IMR-90 (cell line): ENCODE results near the gene CFDP1. TPM values are rescaled to one million over a fixed set of nuclear protein-coding genes. Genes with fewer than 3 reads are reported as not detected.

Source experiments
- ATAC-seq: fragments of 200-7000 bp; cut with Tn5 transposase; 2 replicates; pipeline ENCODE4 v1.9.1; 2020; ENCODE audit warnings: low read depth, mild to moderate bottlenecking, moderate library complexity
- BruUV-seq: library from RNA; stranded (reverse); fragments of 400-500 nt; replicated peaks from 2 replicates; lab custom pipeline; 2021; lab: Mats Ljungman, UMichigan
- CTCF ChIA-PET: fragments of 300-600 bp; formaldehyde crosslinking; extraction: SDS; loops from one replicate; lab custom pipeline; 2021; ENCODE audit warnings: antibody characterized with exemption; lab: Yijun Ruan, JAX
- POLR2A ChIA-PET: fragments of 300-600 bp; sonication (Branson Sonifier 250); formaldehyde crosslinking; loops from one replicate; lab custom pipeline; 2022; ENCODE audit warnings: antibody characterized with exemption; ENCODE audit not compliant: unreplicated experiment; lab: Charles Lee
- DNase-seq: peaks from one replicate; pipeline ENCODE4 v3.0.0; 2013
- H2AFZ ChIP-seq: replicated peaks from 2 replicates; pipeline ENCODE3; 2013; ENCODE audit warnings: low read length, mild to moderate bottlenecking; ENCODE audit not compliant: poor library complexity
- H2AK5ac ChIP-seq: 2 replicates; pipeline ENCODE4 v1.6.1; 2013; ENCODE audit warnings: low read depth, low read length, inconsistent platforms
- H2AK9ac ChIP-seq: replicated peaks from 2 replicates; pipeline ENCODE3; 2013; ENCODE audit warnings: mild to moderate bottlenecking, low read depth, low read length, moderate library complexity; ENCODE audit not compliant: poor library complexity
- H2BK120ac ChIP-seq: 2 replicates; pipeline ENCODE4 v1.6.1; 2013; ENCODE audit warnings: low read depth, low read length, inconsistent platforms
- H2BK15ac ChIP-seq: 3 replicates; pipeline ENCODE4 v1.6.1; 2013; ENCODE audit warnings: low read depth, low read length, inconsistent platforms
- H2BK20ac ChIP-seq: 2 replicates; pipeline ENCODE4 v1.6.1; 2013; ENCODE audit warnings: low read depth, mild to moderate bottlenecking, inconsistent platforms, low read length, moderate library complexity
- H2BK5ac ChIP-seq: 2 replicates; pipeline ENCODE4 v1.6.1; 2013; ENCODE audit warnings: mild to moderate bottlenecking, low read depth, low read length, inconsistent platforms; ENCODE audit not compliant: poor library complexity, severe bottlenecking
- H3K14ac ChIP-seq: replicated peaks from 2 replicates; pipeline ENCODE4 v1.6.1; 2013; ENCODE audit warnings: low read depth, low read length, inconsistent platforms
- H3K18ac ChIP-seq: 2 replicates; pipeline ENCODE4 v1.6.1; 2013; ENCODE audit warnings: low read depth, low read length, control low read depth
- H3K23ac ChIP-seq: 2 replicates; pipeline ENCODE4 v1.6.1; 2013; ENCODE audit warnings: low read depth, low read length, inconsistent platforms
- H3K27ac ChIP-seq: 2 replicates; pipeline ENCODE4 v1.5.1; 2013; ENCODE audit warnings: mild to moderate bottlenecking, control low read depth, low read length; ENCODE audit not compliant: insufficient read depth
- H3K27me3 ChIP-seq: 2 replicates; pipeline ENCODE4 v1.6.1; 2013; ENCODE audit warnings: low read length; ENCODE audit not compliant: control insufficient read depth, insufficient read depth
- H3K36me3 ChIP-seq: 2 replicates; pipeline ENCODE4 v1.6.1; 2013; ENCODE audit warnings: low read length, mixed read lengths; ENCODE audit not compliant: control insufficient read depth, insufficient read depth
- H3K4ac ChIP-seq: 2 replicates; pipeline ENCODE4 v1.6.1; 2013; ENCODE audit warnings: low read depth, low read length, inconsistent platforms
- H3K4me1 ChIP-seq: 2 replicates; pipeline ENCODE4 v1.6.1; 2013; ENCODE audit warnings: low read length, mixed read lengths; ENCODE audit not compliant: control insufficient read depth, insufficient read depth
- H3K4me2 ChIP-seq: 2 replicates; pipeline ENCODE4 v1.6.1; 2013; ENCODE audit warnings: low read depth, mild to moderate bottlenecking, control low read depth, low read length, moderate library complexity
- H3K4me3 ChIP-seq: 2 replicates; pipeline ENCODE4 v1.5.1; 2013; ENCODE audit warnings: low read depth, mild to moderate bottlenecking, control low read depth, low read length, moderate library complexity; ENCODE audit not compliant: insufficient read depth
- H3K56ac ChIP-seq: 2 replicates; pipeline ENCODE4 v1.6.1; 2013; ENCODE audit warnings: low read length, inconsistent platforms; ENCODE audit not compliant: insufficient read depth; ENCODE audit errors: extremely low read depth
- H3K79me1 ChIP-seq, 2 experiments: 2 replicates each; pipeline ENCODE4 v1.6.1; 2013; ENCODE audit warnings: low read length in 2 of 2, inconsistent platforms in 1 of 2, low read depth in 1 of 2
- H3K9ac ChIP-seq: 2 replicates; pipeline ENCODE4 v1.6.1; 2013; ENCODE audit warnings: low read depth, low read length, control low read depth
- H3K9me1 ChIP-seq: 2 replicates; pipeline ENCODE4 v1.6.1; 2013; ENCODE audit warnings: low read length, inconsistent platforms; ENCODE audit not compliant: insufficient read depth
- H3K9me3 ChIP-seq: 2 replicates; pipeline ENCODE4 v1.6.1; 2013; ENCODE audit warnings: low read length; ENCODE audit not compliant: control insufficient read depth, insufficient read depth
- H4K20me1 ChIP-seq: 2 replicates; pipeline ENCODE4 v1.6.1; 2013; ENCODE audit warnings: low read length, inconsistent platforms; ENCODE audit not compliant: insufficient read depth
- H4K5ac ChIP-seq: 2 replicates; pipeline ENCODE4 v1.6.1; 2013; ENCODE audit warnings: mild to moderate bottlenecking, low read depth, low read length, control low read depth
- H4K8ac ChIP-seq, 2 experiments: 2 replicates each; pipeline ENCODE4 v1.6.1; 2013; ENCODE audit warnings: low read depth in 2 of 2, low read length in 2 of 2, control low read depth in 1 of 2, inconsistent platforms in 1 of 2
- H4K91ac ChIP-seq: 2 replicates; pipeline ENCODE4 v1.6.1; 2013; ENCODE audit warnings: low read depth, low read length, inconsistent platforms; ENCODE audit not compliant: insufficient read depth
- CEBPB ChIP-seq: IDR thresholded peaks from 2 replicates; pipeline ENCODE4 v1.6.1; 2012; ENCODE audit warnings: low read depth, low read length, improper control_type of control experiment
- MAZ ChIP-seq: IDR thresholded peaks from 2 replicates; pipeline ENCODE4 v1.6.1; 2012; ENCODE audit warnings: low read depth, mild to moderate bottlenecking, low read length, improper control_type of control experiment, moderate library complexity, borderline replicate concordance
- NFE2L2 ChIP-seq: fragments of 150-350 bp; IDR thresholded peaks from 2 replicates; pipeline ENCODE4 v1.6.1; 2016; ENCODE audit warnings: low read depth, mild to moderate bottlenecking, low read length
- POLR2A ChIP-seq: IDR thresholded peaks from 2 replicates; pipeline ENCODE4 v1.6.1; 2012; ENCODE audit warnings: mild to moderate bottlenecking, low read depth, low read length
- RCOR1 ChIP-seq: IDR thresholded peaks from 2 replicates; pipeline ENCODE4 v1.6.1; 2012; ENCODE audit warnings: mild to moderate bottlenecking, low read length, improper control_type of control experiment; ENCODE audit not compliant: insufficient replicate concordance
- SMC3 ChIP-seq: fragments of 150-350 bp; IDR thresholded peaks from 2 replicates; pipeline ENCODE4 v1.6.1; 2016; ENCODE audit warnings: low read depth, mild to moderate bottlenecking, antibody characterized with exemption, low read length, moderate library complexity
- WGBS, 2 experiments: methylation state at CpG; one replicate each; pipeline versions ENCODE4 v1.1.5 to v1.1.7; 2013; ENCODE audit warnings: missing lambda C conversion rate in 2 of 2; ENCODE audit not compliant: insufficient read length in 1 of 2; ENCODE audit errors: extremely low coverage in 2 of 2; 5-methylcytosine and 5-hydroxymethylcytosine counted together
- dilution Hi-C: fragments of 300-500 bp; cut with HindIII; formaldehyde crosslinking; loops from one replicate; pipeline ENCODE4 v1.14.3; 2018; ENCODE audit warnings: low sequenced_read_pairs; ENCODE audit not compliant: unreplicated experiment
- in situ Hi-C: fragments of 300-500 bp; cut with MboI; formaldehyde crosslinking; loops from 3 replicates; pipeline ENCODE4 v1.14.3; 2019; ENCODE audit warnings: low sequenced_read_pairs, inconsistent platforms, mixed read lengths
- intact Hi-C: fragments of 100-400 bp; cut with micrococcal nuclease; formaldehyde crosslinking; loops from 2 replicates; pipeline ENCODE4 v1.10.0; 2022
- polyA plus RNA-seq, 3 experiments: library from polyadenylated mRNA; depleted of rRNA; stranded (reverse); fragments of >200 nt; gene quantifications; 2 replicates each; pipeline ENCODE4 v1.2.3, GENCODE V29; 2012; ENCODE audit warnings: low replicate concordance in 1 of 3
- total RNA-seq: library from RNA; depleted of rRNA; stranded (reverse); fragments of >200 nt; gene quantifications from 2 replicates; pipeline ENCODE4 v1.2.3, GENCODE V29; 2012
- TF ChIP-seq, protein P1 (sequence below): fragments of 150-350 bp; IDR thresholded peaks from 2 replicates; pipeline ENCODE4 v1.6.1; 2017; ENCODE audit warnings: mild to moderate bottlenecking, antibody characterized with exemption, low read length, low read depth

The CFDP1 gene
- total and polyA plus RNA-seq, 2 of the 4 experiments (the other 2 are of a cell fraction), result 15.6 to 38.7 TPM

GRCh38 chr16:75293772-75294171 lies 139.5 kb downstream of the CFDP1 start:
- intact Hi-C loops (no loop called here), in situ Hi-C loops (no loop called here), dilution Hi-C loops (no loop called here)
- no peak overlapping the region for H3K4ac ChIP-seq
- no peak overlapping the region for H2BK120ac ChIP-seq
- no peak overlapping the region for H3K56ac ChIP-seq
- H3K4me3 ChIP-seq, result no peak overlapping the region
- ChIA-PET CTCF (no interaction called here), POLR2A (no interaction called here)
- H3K27me3 ChIP-seq, result no peaks in the 10 kb centered on the region
- 66% methylated on average over 2 of the region's 6 CpGs; no CpG with 5 or more reads in 1 of the 2 experiments for WGBS, 2 experiments
- peaks cover 7% of the 10 kb centered on the region for H3K4me1 ChIP-seq
- DNase-seq, result peak; percentile 10
- H4K8ac ChIP-seq, result no peak overlapping the region
- ATAC-seq, result no peak; the same call in 1 of the 2 replicates
- H4K5ac ChIP-seq, result no peak overlapping the region; the same call in 1 of the 2 replicates
- H2AFZ ChIP-seq, result no peak overlapping the region
- H3K23ac ChIP-seq, result 0 out of 2 replicates have a peak overlapping the region, but pooled peaks have one; percentile 16
- H2BK15ac ChIP-seq, result no peak overlapping the region
- H2BK20ac ChIP-seq, result no peak overlapping the region
- peaks cover 23% of the 10 kb centered on the region for H3K9me1 ChIP-seq
- peak overlapping the region; percentile 80 for H3K4me2 ChIP-seq
- peaks cover 0 to 14% of the 10 kb centered on the region in 2 experiments; a peak in 1 of 4 replicates for H3K79me1 ChIP-seq
- H4K91ac ChIP-seq, result no peak overlapping the region
- 0 out of 2 replicates have a peak overlapping the region, but pooled peaks have one; percentile 16 for H3K14ac ChIP-seq
- H3K27ac ChIP-seq, result peak overlapping the region; percentile 44; the same call in 1 of the 2 replicates
- no peaks in the 10 kb centered on the region for H3K9me3 ChIP-seq
- BruUV-seq, result no TSS peak
- H2BK5ac ChIP-seq, result no peak overlapping the region
- H3K36me3 ChIP-seq, result peaks cover 18% of the 10 kb centered on the region
- TF ChIP-seq, protein P1, sequence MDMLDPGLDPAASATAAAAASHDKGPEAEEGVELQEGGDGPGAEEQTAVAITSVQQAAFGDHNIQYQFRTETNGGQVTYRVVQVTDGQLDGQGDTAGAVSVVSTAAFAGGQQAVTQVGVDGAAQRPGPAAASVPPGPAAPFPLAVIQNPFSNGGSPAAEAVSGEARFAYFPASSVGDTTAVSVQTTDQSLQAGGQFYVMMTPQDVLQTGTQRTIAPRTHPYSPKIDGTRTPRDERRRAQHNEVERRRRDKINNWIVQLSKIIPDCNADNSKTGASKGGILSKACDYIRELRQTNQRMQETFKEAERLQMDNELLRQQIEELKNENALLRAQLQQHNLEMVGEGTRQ, result no peak
- TF ChIP-seq CEBPB (no peak), RCOR1 (no peak), NFE2L2 (no peak), SMC3 (no peak), POLR2A (no peak), MAZ (no peak)
- no peaks in the 10 kb centered on the region for H4K20me1 ChIP-seq
- no peak overlapping the region for H2AK5ac ChIP-seq
- 0 out of 2 replicates have a peak overlapping the region, but pooled peaks have one; percentile 11 for H3K18ac ChIP-seq
- H3K9ac ChIP-seq, result no peak overlapping the region
- no peak overlapping the region for H2AK9ac ChIP-seq
